Epithelial cell of alveolus of lung (primary cell): ENCODE data around the gene ITGB8. TPM values are rescaled to one million over a fixed set of nuclear protein-coding genes. Genes with fewer than 3 reads are reported as not detected.

Experiments used
- total RNA-seq: library from RNA; depleted of rRNA; stranded (reverse); fragments of >200 nt; gene quantifications from 2 replicates; pipeline ENCODE4 v1.2.1, GENCODE V29; 2015

Gene ITGB8
- 6.7 and 39.1 TPM in 2 replicates for total RNA-seq

GRCh38 chr7:20330239-20330927, at the start of gene ITGB8:
ITGB8 (plus strand) TSS chr7:20330900; CDS start chr7:20331807, 907 bp downstream.

Other genes starting within 250 kb of the ITGB8 start
- 0.24 and 1.2 TPM in 2 replicates for gene MACC1, start 113.5 kb upstream of the ITGB8 start, total RNA-seq